HFFc6 (cell line): ENCODE data around the gene TEC. TPM values are rescaled to one million over a fixed set of nuclear protein-coding genes. Genes with fewer than 3 reads are reported as not detected.
"Not testable (repeated sequence)": the region's sequence is repeated elsewhere in the genome, so short reads cannot be mapped to it uniquely, and the experiment has no call there.

Experiments used
- DNase-seq: peaks from one replicate; pipeline ENCODE4 v3.0.0-alpha.2; 2018
- H3K27ac Mint-ChIP-seq: 2 replicates; pipeline ENCODE4 v1.8.0; 2020; ENCODE audit warnings: mild to moderate bottlenecking, mixed read lengths
- H3K27me3 Mint-ChIP-seq: 2 replicates; pipeline ENCODE4 v1.8.0; 2021; ENCODE audit warnings: mild to moderate bottlenecking, moderate library complexity, mixed read lengths; ENCODE audit not compliant: insufficient read depth
- H3K36me3 Mint-ChIP-seq: 2 replicates; pipeline ENCODE4 v1.8.0; 2021; ENCODE audit warnings: low read depth, mixed read lengths
- H3K4me1 Mint-ChIP-seq: 2 replicates; pipeline ENCODE4 v1.8.0; 2020; ENCODE audit warnings: low read depth, mixed read lengths
- H3K4me3 Mint-ChIP-seq: 2 replicates; pipeline ENCODE4 v1.8.0; 2020; ENCODE audit warnings: mild to moderate bottlenecking, moderate library complexity, mixed read lengths
- H3K9me3 Mint-ChIP-seq: 2 replicates; pipeline ENCODE4 v1.8.0; 2020; ENCODE audit warnings: mild to moderate bottlenecking, mixed read lengths
- total RNA-seq, 6 experiments: library from RNA; stranded (reverse); fragmentation: NEBNext Ultra II Directional; extraction: Animal tissue kit (Norgen Biotek cat#: 25700); gene quantifications; 2 replicates in 1 of 6; 3 replicates in 5 of 6; pipeline ENCODE4 v1.2.3, GENCODE V29; 2021
- TF ChIP-seq, protein P1 (sequence below): fragments of 200-600 bp; sonication (generic); IDR thresholded peaks from 2 replicates; pipeline ENCODE4 v1.5.0; 2021; ENCODE audit warnings: antibody characterized with exemption, mild to moderate bottlenecking

Gene TEC
- total RNA-seq, 6 experiments from 2014 or later, result 0.23 TPM; not detected in 5

DNA sequence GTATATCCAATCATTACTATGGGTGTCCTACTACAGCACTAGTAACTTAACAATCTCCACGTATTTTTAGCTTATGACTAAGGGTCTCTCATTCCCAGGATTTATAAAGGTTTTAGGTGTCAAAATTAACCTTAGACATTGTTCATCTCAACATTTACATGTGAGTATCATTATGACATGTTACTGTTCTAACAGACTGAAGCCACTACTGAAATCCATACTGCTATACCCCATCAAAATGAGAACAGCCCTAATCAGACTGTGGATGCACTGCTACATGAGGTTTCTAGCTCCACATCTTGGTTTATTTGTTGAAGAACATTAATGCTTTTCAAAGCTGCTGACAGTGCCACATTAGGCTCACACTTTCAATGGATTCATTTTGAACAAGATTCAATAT is 100.0 kb downstream of the TEC start:
- no peak overlapping the region for H3K27ac Mint-ChIP-seq
- TF ChIP-seq, protein P1, sequence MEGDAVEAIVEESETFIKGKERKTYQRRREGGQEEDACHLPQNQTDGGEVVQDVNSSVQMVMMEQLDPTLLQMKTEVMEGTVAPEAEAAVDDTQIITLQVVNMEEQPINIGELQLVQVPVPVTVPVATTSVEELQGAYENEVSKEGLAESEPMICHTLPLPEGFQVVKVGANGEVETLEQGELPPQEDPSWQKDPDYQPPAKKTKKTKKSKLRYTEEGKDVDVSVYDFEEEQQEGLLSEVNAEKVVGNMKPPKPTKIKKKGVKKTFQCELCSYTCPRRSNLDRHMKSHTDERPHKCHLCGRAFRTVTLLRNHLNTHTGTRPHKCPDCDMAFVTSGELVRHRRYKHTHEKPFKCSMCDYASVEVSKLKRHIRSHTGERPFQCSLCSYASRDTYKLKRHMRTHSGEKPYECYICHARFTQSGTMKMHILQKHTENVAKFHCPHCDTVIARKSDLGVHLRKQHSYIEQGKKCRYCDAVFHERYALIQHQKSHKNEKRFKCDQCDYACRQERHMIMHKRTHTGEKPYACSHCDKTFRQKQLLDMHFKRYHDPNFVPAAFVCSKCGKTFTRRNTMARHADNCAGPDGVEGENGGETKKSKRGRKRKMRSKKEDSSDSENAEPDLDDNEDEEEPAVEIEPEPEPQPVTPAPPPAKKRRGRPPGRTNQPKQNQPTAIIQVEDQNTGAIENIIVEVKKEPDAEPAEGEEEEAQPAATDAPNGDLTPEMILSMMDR, result no peak
- no peak for DNase-seq
- H3K36me3 Mint-ChIP-seq, result no peaks in the 10 kb centered on the region
- H3K4me1 Mint-ChIP-seq, result peaks cover 14% of the 10 kb centered on the region
- peaks cover 2% of the 10 kb centered on the region; the same call in 1 of the 2 replicates for H3K27me3 Mint-ChIP-seq
- H3K9me3 Mint-ChIP-seq, result no peaks in the 10 kb centered on the region
- H3K4me3 Mint-ChIP-seq, result no peak overlapping the region

DNA sequence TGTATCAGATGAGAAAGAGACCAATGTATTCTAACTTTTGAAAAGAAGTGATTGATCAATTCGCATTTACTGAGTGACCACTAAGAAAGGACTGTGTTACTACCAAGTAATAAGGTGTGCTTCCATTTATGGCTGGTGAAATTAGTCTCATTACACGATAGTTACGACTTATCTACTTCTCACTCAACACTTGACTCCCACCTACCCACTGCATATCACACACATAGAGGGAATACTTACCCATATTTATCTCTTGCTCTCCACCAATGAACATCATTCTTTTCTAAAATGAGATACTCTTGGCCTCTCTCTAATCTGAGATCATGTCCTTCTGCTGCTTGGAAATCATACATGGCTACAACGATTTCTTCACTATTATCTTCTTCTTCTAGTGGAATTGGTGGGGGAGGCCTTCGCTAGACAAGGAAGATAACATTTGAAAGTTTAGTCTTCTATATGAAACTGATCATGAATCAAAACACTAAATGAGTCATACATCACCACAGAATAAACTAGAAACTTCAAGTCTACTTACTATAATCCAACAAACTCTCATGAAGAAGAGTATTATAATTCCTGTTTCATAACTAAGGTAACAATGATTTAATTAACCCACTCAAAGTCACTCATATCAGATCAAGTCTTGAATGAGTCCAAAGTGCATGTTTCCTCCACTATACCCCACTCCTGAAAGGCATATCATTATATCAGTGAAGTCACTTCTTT is 101.9 kb downstream of the TEC start:
- DNase-seq, result no peak
- Mint-ChIP-seq H3K4me1 (peaks cover under 1% of the 10 kb centered on the region), H3K27ac (no peak overlapping the region), H3K36me3 (no peaks in the 10 kb centered on the region), H3K4me3 (no peak overlapping the region), H3K27me3 (0 out of 2 replicates have a peak, but pooled peaks cover 2% of the 10 kb centered on the region), H3K9me3 (no peaks in the 10 kb centered on the region)
- TF ChIP-seq, protein P1, result no peak

DNA sequence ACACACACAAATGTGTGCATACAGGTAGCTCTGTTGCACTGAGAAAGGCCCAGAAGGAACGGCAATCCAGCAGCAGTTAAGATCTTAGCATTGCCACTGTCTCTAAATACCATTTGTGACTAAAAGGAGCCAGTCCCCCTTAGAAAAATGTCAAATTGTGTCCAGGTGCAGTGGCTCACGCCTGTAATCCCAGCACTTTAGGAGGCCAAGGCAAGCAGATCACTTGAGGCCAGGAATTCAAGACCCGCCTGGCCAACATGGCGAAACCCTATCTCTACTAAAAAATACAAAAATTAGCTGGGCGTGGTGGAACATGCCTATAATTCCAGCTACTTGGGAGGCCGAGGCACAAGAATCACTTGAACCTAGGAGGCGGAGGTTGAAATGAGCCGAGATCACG is 105.1 kb downstream of the TEC start:
- DNase-seq, H3K36me3 Mint-ChIP-seq, H3K27ac Mint-ChIP-seq, H3K9me3 Mint-ChIP-seq, H3K4me3 Mint-ChIP-seq, H3K27me3 Mint-ChIP-seq: not testable (repeated sequence)
- H3K4me1 Mint-ChIP-seq, result peaks cover 16% of the 10 kb centered on the region

DNA sequence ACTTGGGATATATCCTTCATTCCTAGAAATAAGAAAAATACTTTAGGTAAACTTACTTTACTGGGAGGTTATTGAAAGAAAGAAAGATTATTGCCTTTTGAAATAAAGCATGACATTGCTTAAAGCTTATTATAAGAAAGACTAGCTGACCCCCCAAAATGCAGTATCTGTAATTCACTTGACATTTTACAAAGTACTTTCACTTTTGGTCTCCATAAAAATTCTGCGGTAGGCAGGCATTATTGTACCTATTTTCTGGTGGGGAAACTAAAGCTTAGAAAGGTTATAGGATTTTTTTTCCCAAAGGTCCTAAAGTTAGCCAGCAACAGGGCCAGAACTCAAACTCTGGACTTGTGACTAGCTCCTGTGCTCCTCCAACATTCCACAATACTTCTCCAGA is 105.9 kb downstream of the TEC start:
- Mint-ChIP-seq H3K4me3 (no peak overlapping the region), H3K4me1 (peaks cover 16% of the 10 kb centered on the region), H3K9me3 (no peaks in the 10 kb centered on the region), H3K27me3 (0 out of 2 replicates have a peak, but pooled peaks cover 2% of the 10 kb centered on the region), H3K27ac (no peak overlapping the region), H3K36me3 (no peaks in the 10 kb centered on the region)
- TF ChIP-seq, protein P1, result no peak
- no peak for DNase-seq

DNA sequence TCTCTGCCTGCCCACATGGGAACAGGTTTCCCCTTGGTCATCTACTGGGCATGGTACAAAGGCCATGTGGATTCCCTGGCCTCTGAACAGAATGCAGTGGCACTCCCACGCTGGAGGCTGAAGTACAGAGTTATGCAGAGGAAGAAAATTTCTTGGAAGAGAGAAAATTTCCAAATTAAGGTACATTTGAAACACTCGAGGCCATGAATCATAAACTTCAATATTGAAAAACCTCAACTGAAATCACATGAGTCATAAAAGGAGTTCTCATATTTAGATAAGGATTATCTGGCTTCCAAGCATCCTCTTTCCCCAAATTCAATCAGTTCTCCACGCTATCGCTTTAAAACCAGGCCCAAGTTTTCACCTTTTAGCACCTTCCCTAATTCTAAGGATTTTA is 107.5 kb downstream of the TEC start:
- TF ChIP-seq, protein P1, result no peak
- peak overlapping the region; percentile 26; the same call in 1 of the 2 replicates for H3K27ac Mint-ChIP-seq
- no peaks in the 10 kb centered on the region for H3K36me3 Mint-ChIP-seq
- peaks cover 16% of the 10 kb centered on the region for H3K4me1 Mint-ChIP-seq
- H3K27me3 Mint-ChIP-seq, result peaks cover 4% of the 10 kb centered on the region; the same call in 1 of the 2 replicates
- no peaks in the 10 kb centered on the region for H3K9me3 Mint-ChIP-seq
- peak; percentile 1 for DNase-seq
- no peak overlapping the region for H3K4me3 Mint-ChIP-seq

DNA sequence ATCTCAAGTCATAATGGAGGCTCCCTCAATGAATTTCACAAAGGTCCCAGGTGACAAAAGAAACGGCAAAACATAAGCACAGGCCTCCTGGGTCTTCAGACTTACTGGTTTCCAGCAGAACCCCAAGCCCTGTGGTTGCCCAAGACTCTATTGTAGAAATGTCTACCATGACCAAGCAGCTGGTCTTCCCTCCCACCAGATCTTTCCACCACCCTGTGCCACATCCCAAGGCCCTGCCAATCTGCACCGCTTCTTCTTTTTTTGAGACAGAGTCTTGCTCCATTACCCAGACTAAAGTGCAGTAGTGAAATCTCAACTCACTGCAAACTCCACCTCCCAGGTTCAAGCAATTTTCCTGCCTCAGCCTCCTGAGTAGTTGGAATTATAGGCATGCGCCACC is 112.4 kb downstream of the TEC start:
- peaks cover 6% of the 10 kb centered on the region; the same call in 1 of the 2 replicates for H3K27me3 Mint-ChIP-seq
- H3K4me1 Mint-ChIP-seq, result peaks cover 11% of the 10 kb centered on the region
- DNase-seq, result no peak
- TF ChIP-seq, protein P1, result no peak
- H3K36me3 Mint-ChIP-seq, result no peaks in the 10 kb centered on the region
- H3K9me3 Mint-ChIP-seq, result peaks cover 15% of the 10 kb centered on the region
- H3K27ac Mint-ChIP-seq, result no peak overlapping the region
- H3K4me3 Mint-ChIP-seq, result no peak overlapping the region
